Putamen (tissue), 1 donor: ENCODE results near the gene SMC1B.

Experiments
- DNase-seq: peaks from one replicate; pipeline ENCODE4 v3.0.0-alpha.2; 2016; ENCODE audit warnings: low spot score

SMC1B gene

DNA sequence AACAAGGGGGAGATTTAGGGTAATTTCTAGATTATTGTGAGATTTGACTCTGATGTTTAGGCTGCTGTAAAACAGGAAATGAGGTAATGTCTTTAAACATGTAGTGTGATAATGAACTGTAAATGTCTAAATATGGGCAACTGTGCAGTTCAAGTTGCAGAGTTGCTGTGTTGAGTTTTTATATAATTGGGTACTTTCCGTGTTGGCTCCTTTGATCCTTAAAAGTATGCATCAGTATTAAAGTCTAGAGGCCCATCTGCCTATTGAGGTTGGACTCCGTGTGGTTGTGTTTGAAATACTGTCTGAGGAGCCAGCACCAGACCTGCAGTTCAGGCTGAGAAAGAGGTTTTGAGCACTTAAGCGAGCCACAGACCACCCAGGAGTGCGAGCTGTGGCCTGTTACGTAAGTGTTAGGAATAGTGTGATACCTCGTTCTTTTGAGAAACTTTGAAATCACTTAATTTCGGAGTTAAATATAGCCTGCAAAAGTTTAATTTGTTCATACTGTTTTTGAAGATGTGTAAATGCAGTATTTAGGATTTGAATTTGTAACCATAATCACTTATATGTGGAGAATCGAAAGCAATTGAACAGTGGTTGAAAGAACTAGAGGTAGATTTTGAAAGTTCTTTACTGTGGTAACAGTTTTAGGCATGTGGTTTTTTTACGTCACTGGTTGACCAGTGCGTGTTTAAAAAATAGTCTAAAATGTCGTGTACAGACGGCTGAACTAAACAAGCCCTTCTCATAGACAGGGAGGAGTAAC, 94.7 kb downstream of the SMC1B start:
- DNase-seq: no peak

- DNase-seq: peak; percentile 79
Measured at GRCh38 chr22:45318168-45318557, 95.2 kb downstream of the SMC1B start.

DNA sequence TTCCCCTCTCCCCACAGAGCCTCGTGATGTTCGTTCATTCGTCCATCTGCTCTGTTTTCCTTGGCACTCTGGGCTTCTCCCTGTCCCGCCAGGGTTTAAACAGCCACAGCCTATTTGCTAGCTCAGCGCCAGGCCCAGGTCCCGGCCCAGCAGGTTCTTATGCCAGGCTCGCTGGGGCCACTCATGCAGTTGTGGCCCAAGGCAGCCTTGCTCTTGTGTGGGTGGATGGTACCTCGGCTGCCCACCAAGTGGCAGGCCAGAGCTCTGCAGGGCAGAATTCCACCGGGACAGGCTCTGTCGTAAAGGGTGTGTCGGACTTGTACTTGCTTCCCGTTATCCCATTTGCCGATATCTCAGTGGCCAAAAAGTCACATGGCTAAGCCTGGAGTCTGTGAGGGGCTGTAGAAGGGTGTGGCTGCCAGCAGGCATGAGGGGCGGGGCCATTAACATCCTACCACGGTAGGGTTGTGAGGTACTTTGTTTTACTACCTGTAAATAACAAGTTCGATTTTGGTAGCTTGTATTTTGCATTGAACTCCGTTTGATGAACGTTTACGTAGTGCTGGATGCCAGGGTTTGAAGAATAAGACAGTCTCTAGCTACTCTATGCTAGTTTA, 95.7 kb downstream of the SMC1B start:
- DNase-seq: no peak

DNA sequence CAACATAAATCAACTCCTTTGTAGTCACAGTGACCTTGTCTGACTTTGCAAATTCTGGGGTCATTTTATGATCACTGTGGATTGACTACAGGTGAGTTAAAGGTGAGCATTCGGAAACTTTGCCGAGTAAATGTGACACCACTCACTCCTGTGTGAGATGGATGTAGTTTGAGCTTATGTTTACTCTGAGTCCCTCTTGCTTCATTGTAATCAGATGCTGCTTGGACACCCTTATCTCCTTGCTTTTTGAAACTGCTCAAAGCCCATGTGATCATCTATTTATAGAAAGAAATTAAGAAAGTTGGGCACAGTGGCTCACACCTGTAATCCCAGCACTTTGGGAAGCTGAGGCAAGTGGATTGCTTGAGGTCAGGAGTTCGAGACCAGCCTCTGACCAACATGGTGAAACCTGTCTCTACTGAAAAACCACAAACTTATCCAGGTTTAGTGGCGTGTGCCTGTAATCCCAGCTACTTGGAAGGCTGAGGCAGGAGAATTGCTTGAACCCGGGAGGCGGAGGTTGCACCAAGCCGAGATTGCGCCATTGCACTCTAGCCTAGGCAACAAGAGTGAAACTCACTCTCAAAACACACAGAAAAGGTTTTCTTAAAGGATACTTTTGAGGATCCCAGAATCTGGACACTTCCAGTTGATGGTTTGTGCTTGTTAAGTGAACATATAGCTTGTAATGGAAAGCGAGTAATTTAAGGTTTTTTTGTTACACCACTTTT, 96.4 kb downstream of the SMC1B start:
- no peak for DNase-seq

- no peak for DNase-seq
Measured at GRCh38 chr22:45314786-45315185, 98.6 kb downstream of the SMC1B start.

GRCh38 chr22:45314054-45314721, 99.2 kb downstream of the SMC1B start:
- no peak for DNase-seq

DNA sequence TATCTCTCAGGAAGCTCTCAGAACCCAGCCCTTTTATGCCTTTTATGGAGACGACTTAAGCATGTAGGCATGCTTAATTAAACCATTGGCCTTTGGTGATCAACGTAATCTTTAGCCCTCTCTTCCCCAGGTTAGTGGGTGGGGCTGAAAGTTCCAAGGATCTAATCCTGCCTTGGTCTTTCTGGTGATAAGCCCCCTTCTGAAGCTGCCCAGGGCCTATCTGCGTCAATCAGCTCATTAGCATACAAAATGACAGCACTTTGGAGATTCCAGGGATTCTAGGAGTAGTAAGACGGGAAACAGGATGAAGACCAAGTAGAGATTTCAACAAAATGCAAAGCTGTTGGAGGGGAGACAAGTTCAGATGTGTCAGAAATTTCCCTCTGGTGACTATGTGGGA, 100.5 kb downstream of the SMC1B start:
- DNase-seq: no peak

DNA sequence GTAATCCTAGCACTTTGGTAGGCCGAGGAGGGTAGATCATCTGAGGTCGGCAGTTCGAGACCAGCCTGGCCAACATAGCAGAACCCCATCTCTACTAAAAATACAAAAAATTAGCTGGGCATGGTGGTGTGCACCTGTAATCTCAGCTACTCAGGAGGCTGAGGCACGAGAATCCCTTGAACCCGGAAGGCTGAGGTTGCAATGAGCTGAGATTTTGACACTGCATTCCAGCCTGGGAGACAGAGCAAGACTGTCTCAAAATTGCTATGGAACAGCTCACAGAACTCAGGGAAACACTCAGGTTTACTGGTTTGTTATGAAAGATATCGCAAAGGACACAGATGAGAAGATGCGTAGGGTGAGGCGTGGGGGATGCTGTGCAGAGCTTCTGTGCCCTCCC, 101.0 kb downstream of the SMC1B start:
- no peak for DNase-seq

GRCh38 chr22:45310977-45311531, 102.3 kb downstream of the SMC1B start:
- DNase-seq: no peak

DNA sequence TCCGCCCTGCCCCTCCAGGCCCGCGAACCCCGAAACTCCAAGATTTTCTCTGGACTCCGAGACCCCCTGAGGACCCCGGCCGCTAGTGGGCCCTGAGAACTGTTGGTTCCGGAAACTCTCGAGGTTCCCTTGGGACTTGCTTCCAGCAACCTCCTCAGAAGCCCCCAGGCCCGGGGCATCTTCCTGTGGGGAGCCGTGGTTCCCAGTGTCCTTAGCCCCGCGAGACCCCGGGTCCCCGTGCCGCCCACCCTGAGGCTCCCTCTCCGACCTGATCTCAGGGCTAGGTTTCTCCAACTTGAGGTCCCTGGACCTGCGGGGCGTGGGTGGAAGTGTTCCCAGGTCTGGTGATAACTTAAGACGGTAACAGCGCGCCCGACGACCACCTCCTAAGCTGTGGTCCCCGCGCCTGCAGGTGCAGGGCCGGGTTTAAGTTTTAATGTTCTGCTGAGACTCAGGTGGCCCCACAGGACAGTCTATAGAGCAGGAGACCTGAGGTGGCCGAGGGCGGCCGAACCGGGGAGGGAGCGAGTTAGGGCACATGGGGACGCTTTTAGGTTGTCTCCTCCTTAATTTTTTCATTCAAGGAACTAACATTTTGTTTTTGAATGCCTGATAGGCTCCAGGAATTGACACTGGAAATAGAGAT, 102.9 kb downstream of the SMC1B start:
- DNase-seq: no peak

GRCh38 chr22:45309422-45310227, 103.8 kb downstream of the SMC1B start, which contains the start of gene FAM118A:
TSS of gene FAM118A (plus strand) at chr22:45309934. CDS start at chr22:45322380, 12,446 bp downstream.
- peak; percentile 92 for DNase-seq

DNA sequence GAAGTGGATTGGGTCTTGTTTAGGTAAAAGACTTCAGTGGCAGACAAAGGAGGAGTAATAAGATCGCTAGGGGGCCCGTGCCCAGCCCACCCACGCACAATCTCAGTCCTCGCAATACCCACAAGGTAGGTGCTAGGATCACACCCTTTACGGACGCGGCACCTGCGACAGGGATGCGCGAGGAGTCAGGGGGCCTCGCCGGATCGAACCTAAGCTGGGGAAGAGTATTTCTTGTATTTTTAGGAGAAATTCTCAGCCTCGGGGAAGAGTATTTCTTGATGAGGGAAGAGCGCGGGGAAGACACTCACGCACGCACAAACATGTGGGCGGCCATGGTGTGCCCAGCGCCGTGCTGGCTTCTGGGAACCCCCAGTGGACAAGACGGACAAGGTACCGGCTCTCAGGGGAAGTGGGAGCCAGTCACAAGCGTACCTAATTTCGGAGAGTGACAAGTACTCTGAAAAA, 104.4 kb downstream of the SMC1B start:
- no peak for DNase-seq

GRCh38 chr22:45308391-45308956, 104.9 kb downstream of the SMC1B start:
- no peak for DNase-seq

- no peak for DNase-seq
Measured at GRCh38 chr22:45306139-45306538, 107.3 kb downstream of the SMC1B start.

- no peak for DNase-seq
Measured at GRCh38 chr22:45305456-45306075, 107.8 kb downstream of the SMC1B start.

- no peak for DNase-seq
Measured at GRCh38 chr22:45304971-45305370, 108.4 kb downstream of the SMC1B start.

GRCh38 chr22:45303181-45303580, 110.2 kb downstream of the SMC1B start:
- DNase-seq: no peak

- DNase-seq: no peak
Measured at GRCh38 chr22:45302751-45303150, 110.6 kb downstream of the SMC1B start.

DNA sequence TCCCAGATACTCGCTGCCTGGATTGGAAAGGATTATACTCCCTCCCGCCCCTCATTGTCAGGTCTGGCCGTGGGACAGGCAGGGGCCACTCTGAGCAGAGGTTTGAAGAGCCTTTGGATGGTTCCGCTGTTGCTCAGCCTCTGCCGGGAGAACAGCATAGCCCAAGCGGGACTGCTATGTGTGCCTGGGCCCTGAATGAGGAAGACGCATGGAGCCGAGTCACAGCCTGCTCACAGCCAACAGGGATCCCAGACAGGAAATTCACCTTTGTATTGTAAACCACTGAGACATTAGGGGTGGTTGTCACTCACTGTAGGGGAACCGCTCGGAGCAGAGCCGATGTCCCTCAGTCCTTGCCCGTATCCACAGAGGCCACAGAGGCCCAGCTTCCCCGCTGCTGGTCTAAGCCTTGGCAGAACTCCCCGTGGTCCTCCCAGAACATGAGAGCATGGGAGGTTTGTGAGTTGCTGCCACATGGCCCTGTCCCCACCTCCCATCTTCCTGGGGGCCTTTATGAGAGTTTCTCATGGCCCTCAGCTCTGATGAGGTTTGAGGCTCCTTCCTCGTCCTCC, 114.4 kb downstream of the SMC1B start:
- no peak for DNase-seq
